Suprapubic skin (tissue), 4 donors: ENCODE results near the gene DGCR2. TPM values are rescaled to one million over a fixed set of nuclear protein-coding genes. Genes with fewer than 3 reads are reported as not detected.

Experiments
- DNase-seq, 2 donors: peaks; one replicate each; pipeline ENCODE4 v3.0.0-alpha.2; 2019; ENCODE audit warnings: low spot score in 2 of 2
- H3K27ac ChIP-seq: fragments of 200-600 bp; sonication (generic); one replicate; pipeline ENCODE4 v1.5.1; 2019
- H3K27me3 ChIP-seq: fragments of 200-600 bp; sonication (generic); one replicate; pipeline ENCODE4 v1.5.1; 2019
- H3K36me3 ChIP-seq: fragments of 200-600 bp; sonication (generic); one replicate; pipeline ENCODE4 v1.5.1; 2019
- H3K4me1 ChIP-seq: fragments of 200-600 bp; sonication (generic); one replicate; pipeline ENCODE4 v1.5.1; 2019
- H3K4me3 ChIP-seq: fragments of 200-600 bp; sonication (generic); one replicate; pipeline ENCODE4 v1.5.1; 2019; ENCODE audit warnings: mild to moderate bottlenecking
- H3K9me3 ChIP-seq: fragments of 200-600 bp; sonication (generic); one replicate; pipeline ENCODE4 v1.5.1; 2019
- EP300 ChIP-seq: sonication (generic); formaldehyde crosslinking; IDR thresholded peaks from one replicate; pipeline ENCODE4 v1.6.1; 2017; ENCODE audit warnings: antibody characterized with exemption
- POLR2A ChIP-seq, 2 donors: fragments of 450-650 bp; IDR thresholded peaks; one replicate each; pipeline ENCODE4 v1.6.1; 2017; ENCODE audit warnings: antibody characterized with exemption in 2 of 2, mild to moderate bottlenecking in 2 of 2, moderate library complexity in 2 of 2
- POLR2AphosphoS5 ChIP-seq, 3 donors: sonication (generic); formaldehyde crosslinking; IDR thresholded peaks; one replicate each; pipeline ENCODE4 v1.6.1; 2017; ENCODE audit warnings: antibody characterized with exemption in 3 of 3
- WGBS: methylation state at CpG from one replicate; pipeline ENCODE4 v1.1.5; 2018; 5-methylcytosine and 5-hydroxymethylcytosine counted together
- total RNA-seq, 4 donors: library from RNA; depleted of rRNA; stranded (reverse); fragments of >200 nt; gene quantifications; one replicate each; pipeline ENCODE4 v1.1.0, GENCODE V29; 2016
- TF ChIP-seq, protein P1 (sequence below), 2 donors: fragments of 200-600 bp in 1 of 2; fragments of 450-650 bp in 1 of 2; sonication (generic) in 1 of 2; IDR thresholded peaks; one replicate each; pipeline ENCODE4 v1.5.1; 2016 to 2019; ENCODE audit warnings: antibody characterized with exemption in 2 of 2, mild to moderate bottlenecking in 1 of 2, moderate library complexity in 1 of 2

DGCR2 gene
- total RNA-seq, 4 donors from 2014 or later: 115 to 172 (median 130) TPM

DNA sequence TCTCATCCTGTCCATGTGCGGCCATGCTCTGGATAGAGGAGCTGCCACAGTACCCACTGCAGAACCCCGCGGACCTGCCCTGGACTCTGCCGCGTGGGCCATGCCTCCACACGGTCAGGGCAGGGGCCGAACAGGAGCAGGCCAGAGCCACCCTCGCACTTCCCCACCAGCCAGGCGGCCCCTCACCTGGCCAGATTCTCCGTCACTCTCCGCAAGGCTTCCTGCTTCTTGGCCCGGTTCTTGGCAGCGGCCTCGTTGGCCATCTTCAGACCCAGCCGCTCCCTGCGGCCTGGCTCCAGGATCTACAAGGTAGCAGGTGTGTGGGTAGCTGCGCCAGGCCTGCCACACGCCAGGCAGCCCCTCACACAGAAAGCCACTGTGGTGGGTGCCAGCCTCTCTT is 12.7 kb upstream of the DGCR2 start:
- Histone ChIP-seq H3K4me1 (peaks cover 16% of the 10 kb centered on the region), H3K4me3 (no peak overlapping the region), H3K27me3 (no peaks in the 10 kb centered on the region), H3K36me3 (peaks cover 74% of the 10 kb centered on the region), H3K27ac (no peak overlapping the region), H3K9me3 (no peaks in the 10 kb centered on the region)
- WGBS: 94% methylated on average over 10 of the region's 18 CpGs
- TF ChIP-seq EP300 (no peak), POLR2A (IDR thresholded peaks at IDR 0.05) (no peak), POLR2AphosphoS5 (IDR thresholded peaks at IDR 0.05) (no peak)
- TF ChIP-seq, protein P1, sequence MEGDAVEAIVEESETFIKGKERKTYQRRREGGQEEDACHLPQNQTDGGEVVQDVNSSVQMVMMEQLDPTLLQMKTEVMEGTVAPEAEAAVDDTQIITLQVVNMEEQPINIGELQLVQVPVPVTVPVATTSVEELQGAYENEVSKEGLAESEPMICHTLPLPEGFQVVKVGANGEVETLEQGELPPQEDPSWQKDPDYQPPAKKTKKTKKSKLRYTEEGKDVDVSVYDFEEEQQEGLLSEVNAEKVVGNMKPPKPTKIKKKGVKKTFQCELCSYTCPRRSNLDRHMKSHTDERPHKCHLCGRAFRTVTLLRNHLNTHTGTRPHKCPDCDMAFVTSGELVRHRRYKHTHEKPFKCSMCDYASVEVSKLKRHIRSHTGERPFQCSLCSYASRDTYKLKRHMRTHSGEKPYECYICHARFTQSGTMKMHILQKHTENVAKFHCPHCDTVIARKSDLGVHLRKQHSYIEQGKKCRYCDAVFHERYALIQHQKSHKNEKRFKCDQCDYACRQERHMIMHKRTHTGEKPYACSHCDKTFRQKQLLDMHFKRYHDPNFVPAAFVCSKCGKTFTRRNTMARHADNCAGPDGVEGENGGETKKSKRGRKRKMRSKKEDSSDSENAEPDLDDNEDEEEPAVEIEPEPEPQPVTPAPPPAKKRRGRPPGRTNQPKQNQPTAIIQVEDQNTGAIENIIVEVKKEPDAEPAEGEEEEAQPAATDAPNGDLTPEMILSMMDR (IDR thresholded peaks at IDR 0.05): no peak
- DNase-seq: peak in 1 of 2 donors; percentile 52

DNA sequence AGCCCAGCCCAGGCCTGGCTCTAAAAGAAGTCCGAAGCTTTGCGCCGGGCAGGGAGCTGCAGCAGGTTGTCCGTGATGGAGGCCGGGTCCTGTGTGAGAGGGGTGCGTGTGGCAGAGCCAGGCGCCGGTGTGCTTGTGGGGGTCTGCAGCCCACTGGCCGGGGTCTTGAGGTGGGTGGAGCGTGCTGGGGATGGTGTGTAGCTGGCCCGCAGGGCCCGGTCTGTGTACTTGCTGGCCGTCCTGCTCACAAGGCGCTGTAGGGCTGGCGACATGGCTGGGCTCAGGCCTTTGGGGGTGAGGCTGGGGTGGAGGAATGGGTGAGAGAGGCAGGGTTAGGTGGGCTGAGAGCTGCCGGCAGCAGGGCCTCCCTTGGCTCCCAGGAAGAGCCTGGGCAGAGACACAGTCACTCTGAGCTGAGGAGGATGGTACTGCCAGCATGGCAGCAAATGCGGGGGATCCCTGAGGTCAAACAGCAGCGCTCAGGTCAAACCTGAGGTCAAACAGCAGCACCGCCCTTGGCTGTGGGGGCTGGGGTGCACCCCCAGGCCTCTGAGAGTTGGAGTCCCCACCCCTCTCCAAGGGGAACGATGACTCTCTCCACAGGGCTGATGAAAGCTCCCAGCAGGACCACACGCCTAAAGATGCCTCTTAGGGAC is 12.1 kb upstream of the DGCR2 start:
- TF ChIP-seq, protein P1 (IDR thresholded peaks at IDR 0.05): no peak
- no peak for TF ChIP-seq POLR2A (IDR thresholded peaks at IDR 0.05)
- no peak for TF ChIP-seq POLR2AphosphoS5 (IDR thresholded peaks at IDR 0.05)
- no peak for TF ChIP-seq EP300
- DNase-seq: no peak
- no peak overlapping the region for H3K4me3 ChIP-seq
- 93% methylated on average over 12 of the region's 21 CpGs for WGBS
- peaks cover 21% of the 10 kb centered on the region for H3K4me1 ChIP-seq
- H3K27ac ChIP-seq: no peak overlapping the region
- H3K36me3 ChIP-seq: peaks cover 68% of the 10 kb centered on the region
- H3K9me3 ChIP-seq: no peaks in the 10 kb centered on the region
- H3K27me3 ChIP-seq: no peaks in the 10 kb centered on the region

DNA sequence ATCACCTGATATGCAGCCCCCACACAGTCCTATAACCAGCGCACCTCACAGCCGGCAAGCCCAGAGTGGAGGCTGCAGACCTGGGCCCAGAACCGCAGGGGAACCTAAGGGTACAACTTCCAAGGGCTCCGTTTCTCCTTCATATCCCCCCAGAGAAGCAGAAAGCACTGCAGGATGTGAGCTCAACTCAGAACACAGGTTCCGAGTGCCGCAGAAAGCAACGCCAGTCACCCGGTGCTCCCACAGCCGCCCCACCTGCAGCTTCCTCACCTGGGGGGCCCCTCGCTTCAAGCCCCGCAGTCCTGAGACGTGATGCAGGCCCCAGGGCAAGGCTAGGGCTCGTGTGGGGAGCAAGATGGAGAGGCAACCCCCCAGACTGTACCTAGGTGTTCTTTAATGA is 11.3 kb upstream of the DGCR2 start:
- peaks cover 61% of the 10 kb centered on the region for H3K36me3 ChIP-seq
- H3K27ac ChIP-seq: no peak overlapping the region
- no peak for DNase-seq
- no peaks in the 10 kb centered on the region for H3K9me3 ChIP-seq
- WGBS: 97% methylated on average over 5 of the region's 13 CpGs
- no peak overlapping the region for H3K4me3 ChIP-seq
- TF ChIP-seq EP300: no peak
- TF ChIP-seq, protein P1 (IDR thresholded peaks at IDR 0.05): no peak
- TF ChIP-seq POLR2A (IDR thresholded peaks at IDR 0.05): no peak
- TF ChIP-seq POLR2AphosphoS5 (IDR thresholded peaks at IDR 0.05): no peak
- no peaks in the 10 kb centered on the region for H3K27me3 ChIP-seq
- peaks cover 26% of the 10 kb centered on the region for H3K4me1 ChIP-seq

DNA sequence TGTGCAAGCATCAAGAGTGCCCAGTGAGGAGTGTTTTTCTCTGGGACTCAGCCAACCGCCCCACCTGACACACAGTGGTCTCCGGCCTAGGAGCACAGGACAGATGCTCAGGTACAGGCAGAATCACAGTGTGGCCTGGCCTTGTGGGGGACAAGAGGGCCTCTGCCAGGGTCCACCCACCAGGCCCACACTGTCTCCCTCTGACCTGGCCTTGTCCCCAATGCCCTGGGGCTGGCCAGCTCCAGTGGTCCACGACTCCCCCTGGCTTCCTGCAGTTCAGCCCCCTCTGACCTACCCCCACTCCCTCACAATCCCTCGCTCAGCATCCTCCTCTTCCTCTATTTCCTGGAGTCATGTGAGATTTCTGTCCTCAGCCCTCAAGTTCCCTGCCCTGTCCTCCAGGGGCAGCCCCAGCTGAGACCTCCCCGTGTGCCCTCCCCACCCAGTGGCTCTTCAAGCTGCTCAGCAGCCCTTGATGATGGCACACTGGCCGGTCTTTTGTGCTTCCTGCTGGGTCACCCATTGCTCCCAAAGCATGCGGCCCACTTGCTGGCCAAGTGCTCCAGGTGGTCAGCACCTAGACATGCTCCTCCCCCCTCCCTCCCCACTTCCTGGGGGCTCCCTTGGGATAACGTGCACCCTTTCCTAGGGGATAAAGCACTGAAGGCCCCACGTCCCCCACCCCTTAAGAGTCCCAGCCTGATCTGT is 10.6 kb upstream of the DGCR2 start:
- TF ChIP-seq EP300: no peak
- TF ChIP-seq POLR2A (IDR thresholded peaks at IDR 0.05): no peak
- TF ChIP-seq, protein P1 (IDR thresholded peaks at IDR 0.05): no peak
- no peak for TF ChIP-seq POLR2AphosphoS5 (IDR thresholded peaks at IDR 0.05)
- no peaks in the 10 kb centered on the region for H3K9me3 ChIP-seq
- no peak overlapping the region for H3K27ac ChIP-seq
- peaks cover 28% of the 10 kb centered on the region for H3K4me1 ChIP-seq
- H3K27me3 ChIP-seq: no peaks in the 10 kb centered on the region
- peaks cover 54% of the 10 kb centered on the region for H3K36me3 ChIP-seq
- H3K4me3 ChIP-seq: no peak overlapping the region
- WGBS: 90% methylated on average over 6 of the region's 9 CpGs
- no peak for DNase-seq

DNA sequence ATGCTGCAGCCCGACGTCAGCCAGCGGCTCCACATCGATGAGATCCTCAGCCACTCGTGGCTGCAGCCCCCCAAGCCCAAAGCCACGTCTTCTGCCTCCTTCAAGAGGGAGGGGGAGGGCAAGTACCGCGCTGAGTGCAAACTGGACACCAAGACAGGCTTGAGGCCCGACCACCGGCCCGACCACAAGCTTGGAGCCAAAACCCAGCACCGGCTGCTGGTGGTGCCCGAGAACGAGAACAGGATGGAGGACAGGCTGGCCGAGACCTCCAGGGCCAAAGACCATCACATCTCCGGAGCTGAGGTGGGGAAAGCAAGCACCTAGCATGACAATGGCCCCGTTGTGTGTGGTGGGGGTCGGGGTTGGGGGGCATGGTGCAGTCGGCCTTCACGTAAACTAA is 9.9 kb upstream of the DGCR2 start:
- H3K36me3 ChIP-seq: peaks cover 47% of the 10 kb centered on the region
- 98% methylated on average over 10 of the region's 20 CpGs for WGBS

More for the DNA sequence above, 9.9 kb upstream of the DGCR2 start:
- DNase-seq: no peak
- Histone ChIP-seq H3K27me3 (no peaks in the 10 kb centered on the region), H3K4me3 (no peak overlapping the region), H3K9me3 (no peaks in the 10 kb centered on the region), H3K4me1 (peaks cover 35% of the 10 kb centered on the region), H3K27ac (no peak overlapping the region)
- no peak for TF ChIP-seq EP300
- TF ChIP-seq, protein P1 (IDR thresholded peaks at IDR 0.05): no peak
- no peak for TF ChIP-seq POLR2A (IDR thresholded peaks at IDR 0.05)
- no peak for TF ChIP-seq POLR2AphosphoS5 (IDR thresholded peaks at IDR 0.05)
